B cell (primary cell): ENCODE measurements around the gene SFMBT2. TPM values are rescaled to one million over a fixed set of nuclear protein-coding genes. Genes with fewer than 3 reads are reported as not detected.

ENCODE experiments used
- ATAC-seq: fragments of 200-7000 bp; cut with Tn5 transposase; one replicate; pipeline ENCODE4 v1.10.0; 2021; ENCODE audit warnings: low read depth, mild to moderate bottlenecking, moderate number of reproducible peaks, moderate library complexity
- CTCF ChIA-PET: fragments of 350-600 bp; sonication (Branson Sonifier 250); formaldehyde crosslinking; loops from one replicate; lab custom pipeline; 2021; ENCODE audit warnings: antibody characterized with exemption, inconsistent platforms; lab: Charles Lee
- POLR2A ChIA-PET: fragments of 350-600 bp; sonication (Branson Sonifier 250); formaldehyde crosslinking; loops from one replicate; lab custom pipeline; 2021; ENCODE audit warnings: antibody characterized with exemption; lab: Charles Lee
- DNase-seq: peaks from one replicate; pipeline ENCODE4 v3.0.0; 2013
- H2AFZ ChIP-seq: 2 replicates; pipeline ENCODE4 v1.6.1; 2012; ENCODE audit warnings: mild to moderate bottlenecking, low read depth, low read length; ENCODE audit not compliant: insufficient read depth, poor library complexity, severe bottlenecking
- H3K27ac ChIP-seq, 2 donors: 1 replicate in 1 of 2; 2 replicates in 1 of 2; pipeline ENCODE4 v1.5.1; 2012 to 2013; ENCODE audit warnings: low read length in 2 of 2, mild to moderate bottlenecking in 2 of 2, moderate library complexity in 1 of 2
- H3K27me3 ChIP-seq, 4 experiments: fragments of 200-600 bp in 1 of 4; sonication (generic) in 1 of 4; replicated peaks in 1 of 4; 1 replicate in 2 of 4; 2 replicates in 2 of 4; pipeline versions ENCODE4 v1.6.1 to v1.7.0; 2013 to 2016; ENCODE audit warnings: low read length in 3 of 4, mild to moderate bottlenecking in 2 of 4, mixed read lengths in 1 of 4, moderate library complexity in 1 of 4; ENCODE audit not compliant: insufficient read depth in 4 of 4, control insufficient read depth in 3 of 4; ENCODE audit errors: control extremely low read depth in 1 of 4
- H3K36me3 ChIP-seq, 2 experiments: replicated peaks in 1 of 2; 1 replicate in 1 of 2; 2 replicates in 1 of 2; pipeline versions ENCODE4 v1.6.1 to v1.7.1; 2013; ENCODE audit warnings: low read length in 1 of 2; ENCODE audit not compliant: insufficient read depth in 2 of 2, control insufficient read depth in 1 of 2; ENCODE audit errors: control extremely low read depth in 1 of 2, extremely low read depth in 1 of 2
- H3K4me1 ChIP-seq, 2 donors: fragments of 200-600 bp in 1 of 2; sonication (generic) in 1 of 2; 1 replicate in 1 of 2; 2 replicates in 1 of 2; pipeline versions ENCODE4 v1.5.1 to v1.6.1; 2013 to 2017; ENCODE audit warnings: low read length in 2 of 2; ENCODE audit not compliant: control insufficient read depth in 2 of 2, insufficient read depth in 2 of 2
- H3K4me2 ChIP-seq: replicated peaks from 2 replicates; pipeline ENCODE3; 2012; ENCODE audit warnings: mild to moderate bottlenecking, low read depth, low read length; ENCODE audit not compliant: poor library complexity, severe bottlenecking
- H3K4me3 ChIP-seq, 5 experiments: fragments of 200-600 bp in 1 of 5; sonication (generic) in 1 of 5; 1 replicate in 3 of 5; 2 replicates in 2 of 5; pipeline versions ENCODE4 v1.5.1 to v1.7.0; 2011 to 2016; ENCODE audit warnings: low read length in 4 of 5, mild to moderate bottlenecking in 4 of 5, low read depth in 2 of 5, control low read depth in 1 of 5, moderate library complexity in 1 of 5; ENCODE audit not compliant: insufficient read depth in 1 of 5; ENCODE audit errors: control extremely low read depth in 1 of 5, extremely low read depth in 1 of 5
- H3K79me2 ChIP-seq: fragments of 200-600 bp; sonication (generic); one replicate; pipeline ENCODE4 v1.6.0; 2016; ENCODE audit warnings: low read length; ENCODE audit not compliant: control insufficient read depth, insufficient read depth
- H3K9ac ChIP-seq: fragments of 200-600 bp; sonication (generic); 2 replicates; pipeline ENCODE4 v1.6.1; 2017; ENCODE audit warnings: mild to moderate bottlenecking, low read length, moderate library complexity
- H3K9me3 ChIP-seq, 3 donors: one replicate each; pipeline versions ENCODE4 v1.6.1 to v1.7.1; 2013; ENCODE audit warnings: low read length in 2 of 3; ENCODE audit not compliant: control insufficient read depth in 2 of 3, insufficient read depth in 1 of 3; ENCODE audit errors: control extremely low read depth in 1 of 3
- H4K20me1 ChIP-seq: 2 replicates; pipeline ENCODE4 v1.6.0; 2012; ENCODE audit warnings: mild to moderate bottlenecking, low read length; ENCODE audit not compliant: insufficient read depth, control insufficient read depth, poor library complexity, severe bottlenecking
- H3K27ac Mint-ChIP-seq: one replicate; pipeline ENCODE4 v1.8.0; 2021; ENCODE audit warnings: mixed read lengths
- H3K27me3 Mint-ChIP-seq: one replicate; pipeline ENCODE4 v1.8.0; 2021; ENCODE audit warnings: mixed read lengths
- H3K4me1 Mint-ChIP-seq: one replicate; pipeline ENCODE4 v1.8.0; 2021; ENCODE audit warnings: mixed read lengths
- H3K4me3 Mint-ChIP-seq: one replicate; pipeline ENCODE4 v1.8.0; 2021; ENCODE audit warnings: mixed read lengths
- H3K9me3 Mint-ChIP-seq: one replicate; pipeline ENCODE4 v1.8.0; 2022; ENCODE audit warnings: mixed read lengths; ENCODE audit not compliant: insufficient read depth
- EZH2 ChIP-seq: IDR thresholded peaks from 2 replicates; pipeline ENCODE4 v1.6.1; 2012; ENCODE audit warnings: borderline replicate concordance, low read depth, mild to moderate bottlenecking, moderate library complexity, low read length; ENCODE audit not compliant: insufficient read depth, poor library complexity, severe bottlenecking
- WGBS: methylation state at CpG from one replicate; pipeline ENCODE4 v1.1.5; 2013; ENCODE audit warnings: missing lambda C conversion rate; ENCODE audit not compliant: insufficient coverage; 5-methylcytosine and 5-hydroxymethylcytosine counted together
- intact Hi-C: fragments of 100-400 bp; cut with micrococcal nuclease; formaldehyde crosslinking; loops from one replicate; pipeline ENCODE4 v1.10.0; 2022
- polyA plus RNA-seq: library from polyadenylated mRNA; depleted of rRNA; stranded (reverse); fragments of >200 nt; gene quantifications from 2 replicates; pipeline ENCODE4 v1.2.3, GENCODE V29; 2012
- total RNA-seq, 2 donors: library from RNA; stranded (reverse); fragments of 120-200 nt in 1 of 2; gene quantifications; 1 replicate in 1 of 2; 2 replicates in 1 of 2; pipeline versions ENCODE4 v1.2.3 to v1.2.4, GENCODE V29; 2013 to 2022
- TF ChIP-seq, protein P1 (sequence below): fragments of 200-600 bp; IDR thresholded peaks from one replicate; pipeline ENCODE4 v1.8.0; 2022; ENCODE audit warnings: antibody characterized with exemption, mild to moderate bottlenecking

SFMBT2 gene
- total and polyA plus RNA-seq, 2 donors (not counting 1 experiment from before 2014, with no cell fraction given), result 2.3 to 24.0 TPM

- no peak overlapping the region for H2AFZ ChIP-seq
- CTCF ChIA-PET, result interaction anchor here (1.9 kb wide), 1 partner anchor 78 kb away, joined by 5 read pairs; no protein-coding TSS in a partner anchor
- H3K9me3 ChIP-seq, result no peaks in the 10 kb centered on the region
- Mint-ChIP-seq H3K27ac (no peak overlapping the region), H3K4me3 (no peak overlapping the region), H3K9me3 (no peaks in the 10 kb centered on the region), H3K4me1 (peaks cover 6% of the 10 kb centered on the region), H3K27me3 (no peaks in the 10 kb centered on the region)
- TF ChIP-seq, protein P1, sequence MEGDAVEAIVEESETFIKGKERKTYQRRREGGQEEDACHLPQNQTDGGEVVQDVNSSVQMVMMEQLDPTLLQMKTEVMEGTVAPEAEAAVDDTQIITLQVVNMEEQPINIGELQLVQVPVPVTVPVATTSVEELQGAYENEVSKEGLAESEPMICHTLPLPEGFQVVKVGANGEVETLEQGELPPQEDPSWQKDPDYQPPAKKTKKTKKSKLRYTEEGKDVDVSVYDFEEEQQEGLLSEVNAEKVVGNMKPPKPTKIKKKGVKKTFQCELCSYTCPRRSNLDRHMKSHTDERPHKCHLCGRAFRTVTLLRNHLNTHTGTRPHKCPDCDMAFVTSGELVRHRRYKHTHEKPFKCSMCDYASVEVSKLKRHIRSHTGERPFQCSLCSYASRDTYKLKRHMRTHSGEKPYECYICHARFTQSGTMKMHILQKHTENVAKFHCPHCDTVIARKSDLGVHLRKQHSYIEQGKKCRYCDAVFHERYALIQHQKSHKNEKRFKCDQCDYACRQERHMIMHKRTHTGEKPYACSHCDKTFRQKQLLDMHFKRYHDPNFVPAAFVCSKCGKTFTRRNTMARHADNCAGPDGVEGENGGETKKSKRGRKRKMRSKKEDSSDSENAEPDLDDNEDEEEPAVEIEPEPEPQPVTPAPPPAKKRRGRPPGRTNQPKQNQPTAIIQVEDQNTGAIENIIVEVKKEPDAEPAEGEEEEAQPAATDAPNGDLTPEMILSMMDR, result no peak
- TF ChIP-seq EZH2, result no peak
- no peaks in the 10 kb centered on the region for H4K20me1 ChIP-seq
- H3K79me2 ChIP-seq, result no peaks in the 10 kb centered on the region
- POLR2A ChIA-PET, result interaction anchor here (0.7 kb wide), 1 partner anchor 18 kb away, joined by 3 read pairs; no protein-coding TSS in a partner anchor
- H3K36me3 ChIP-seq, result peaks cover 2 to 18% of the 10 kb centered on the region in 2 experiments
- WGBS, result 100% methylated on average over 1 of the region's 3 CpGs
- H3K4me2 ChIP-seq, result no peak overlapping the region
- no peaks in the 10 kb centered on the region for H3K27me3 ChIP-seq
- H3K4me3 ChIP-seq, result no peak overlapping the region
- no peak overlapping the region for H3K9ac ChIP-seq
- intact Hi-C loops, result no loop called here
- no peak for DNase-seq
- no peak overlapping the region for H3K27ac ChIP-seq
- H3K4me1 ChIP-seq, result peaks cover 1 to 2% of the 10 kb centered on the region in 2 donors
- ATAC-seq, result no peak
Observed at GRCh38 chr10:7199152-7199760, 211.6 kb downstream of the SFMBT2 start.

DNA sequence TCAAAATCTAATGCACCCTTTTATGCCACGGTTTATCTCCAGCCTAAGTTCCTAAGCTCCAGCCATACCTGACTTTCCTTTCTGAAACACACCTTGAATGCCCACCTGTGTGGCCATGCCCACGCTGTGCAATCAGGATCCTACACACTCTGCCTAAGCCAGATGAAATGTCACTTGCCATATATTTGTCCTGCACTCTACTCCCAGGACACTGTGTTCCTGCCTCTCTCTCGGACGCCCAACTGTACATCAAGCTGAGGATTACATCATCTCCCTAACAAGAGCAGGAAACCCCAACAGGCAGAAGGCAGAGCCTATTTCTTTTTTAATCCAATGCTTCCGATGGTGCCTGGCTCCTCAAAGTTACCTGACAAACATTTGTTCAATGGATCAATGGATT lies 214.6 kb downstream of the SFMBT2 start:
- ATAC-seq (no peak), DNase-seq (no peak)
- H3K4me2 ChIP-seq, result no peak overlapping the region
- TF ChIP-seq EZH2, result no peak
- TF ChIP-seq, protein P1, result no peak
- ChIA-PET POLR2A (no interaction called here), CTCF (no interaction called here)
- peaks cover 35% of the 10 kb centered on the region for H3K4me1 Mint-ChIP-seq
- H3K27ac Mint-ChIP-seq, result peak overlapping the region; percentile 62
- 99% methylated on average over 5 of the region's 5 CpGs for WGBS
- peaks cover 0 to 3% (median 2%) of the 10 kb centered on the region in 3 donors for H3K9me3 ChIP-seq
- H3K4me1 ChIP-seq, result peaks cover 25 to 30% of the 10 kb centered on the region in 2 donors
- H3K27me3 Mint-ChIP-seq, result no peaks in the 10 kb centered on the region
- no peak overlapping the region for H3K9ac ChIP-seq
- no peak overlapping the region for H3K4me3 ChIP-seq
- H2AFZ ChIP-seq, result no peak overlapping the region
- H3K4me3 Mint-ChIP-seq, result no peak overlapping the region
- no peaks in the 10 kb centered on the region for H3K9me3 Mint-ChIP-seq
- intact Hi-C loops, result no loop called here
- no peak overlapping the region for H3K27ac ChIP-seq
- H3K36me3 ChIP-seq, result peaks cover 0 to 15% of the 10 kb centered on the region in 2 experiments
- H4K20me1 ChIP-seq, result no peaks in the 10 kb centered on the region
- H3K79me2 ChIP-seq, result no peaks in the 10 kb centered on the region
- no peaks in the 10 kb centered on the region for H3K27me3 ChIP-seq
